ENCODE results near the gene LSG1. TPM values are rescaled to one million over a fixed set of nuclear protein-coding genes. Genes with fewer than 3 reads are reported as not detected.

LSG1 gene
- total RNA-seq, 1 experiment from 2014 or later, result 39.7 TPM

DNA sequence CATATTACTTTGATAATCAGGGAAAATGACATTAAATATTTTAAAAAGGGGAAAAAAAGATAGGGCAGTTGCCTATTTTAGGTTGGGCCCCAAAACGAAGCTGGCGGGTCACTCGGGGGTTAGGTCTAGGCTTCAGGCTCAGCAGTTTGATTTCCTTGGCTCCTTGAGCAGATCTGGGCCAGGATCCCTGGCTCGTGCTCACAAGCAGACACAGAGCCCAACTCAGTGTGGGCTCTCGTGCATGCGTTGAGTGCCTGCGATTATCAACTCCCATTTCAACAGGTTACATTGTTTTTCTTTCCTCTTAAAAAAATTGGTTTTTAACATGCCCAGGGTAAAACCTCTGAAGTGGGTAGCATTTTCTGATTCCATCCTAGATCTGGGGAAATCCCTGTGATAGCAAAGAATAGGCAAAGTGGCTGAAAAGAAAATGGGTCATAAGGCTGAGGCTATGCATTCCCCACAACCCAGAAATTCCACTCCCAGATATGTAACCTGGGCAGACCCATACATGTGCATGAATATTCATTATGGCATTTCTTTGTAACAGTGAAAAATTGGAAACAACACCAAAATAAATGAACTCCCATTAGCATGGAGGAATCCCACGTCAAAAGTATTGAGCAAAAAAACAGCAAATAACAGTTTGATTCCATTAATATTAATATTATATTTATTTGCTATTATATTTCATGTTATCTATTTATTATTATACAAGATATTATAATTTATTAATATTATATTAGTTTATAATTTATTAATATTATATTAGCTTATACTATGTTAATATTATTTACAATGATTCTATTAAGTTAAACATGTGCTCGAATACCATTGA lies 41.5 kb upstream of the LSG1 start (continued):
- TF ChIP-seq, protein P1, sequence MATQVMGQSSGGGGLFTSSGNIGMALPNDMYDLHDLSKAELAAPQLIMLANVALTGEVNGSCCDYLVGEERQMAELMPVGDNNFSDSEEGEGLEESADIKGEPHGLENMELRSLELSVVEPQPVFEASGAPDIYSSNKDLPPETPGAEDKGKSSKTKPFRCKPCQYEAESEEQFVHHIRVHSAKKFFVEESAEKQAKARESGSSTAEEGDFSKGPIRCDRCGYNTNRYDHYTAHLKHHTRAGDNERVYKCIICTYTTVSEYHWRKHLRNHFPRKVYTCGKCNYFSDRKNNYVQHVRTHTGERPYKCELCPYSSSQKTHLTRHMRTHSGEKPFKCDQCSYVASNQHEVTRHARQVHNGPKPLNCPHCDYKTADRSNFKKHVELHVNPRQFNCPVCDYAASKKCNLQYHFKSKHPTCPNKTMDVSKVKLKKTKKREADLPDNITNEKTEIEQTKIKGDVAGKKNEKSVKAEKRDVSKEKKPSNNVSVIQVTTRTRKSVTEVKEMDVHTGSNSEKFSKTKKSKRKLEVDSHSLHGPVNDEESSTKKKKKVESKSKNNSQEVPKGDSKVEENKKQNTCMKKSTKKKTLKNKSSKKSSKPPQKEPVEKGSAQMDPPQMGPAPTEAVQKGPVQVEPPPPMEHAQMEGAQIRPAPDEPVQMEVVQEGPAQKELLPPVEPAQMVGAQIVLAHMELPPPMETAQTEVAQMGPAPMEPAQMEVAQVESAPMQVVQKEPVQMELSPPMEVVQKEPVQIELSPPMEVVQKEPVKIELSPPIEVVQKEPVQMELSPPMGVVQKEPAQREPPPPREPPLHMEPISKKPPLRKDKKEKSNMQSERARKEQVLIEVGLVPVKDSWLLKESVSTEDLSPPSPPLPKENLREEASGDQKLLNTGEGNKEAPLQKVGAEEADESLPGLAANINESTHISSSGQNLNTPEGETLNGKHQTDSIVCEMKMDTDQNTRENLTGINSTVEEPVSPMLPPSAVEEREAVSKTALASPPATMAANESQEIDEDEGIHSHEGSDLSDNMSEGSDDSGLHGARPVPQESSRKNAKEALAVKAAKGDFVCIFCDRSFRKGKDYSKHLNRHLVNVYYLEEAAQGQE (IDR thresholded peaks at IDR 0.05; ENCODE audit: low read depth), result no peak
- TF ChIP-seq, protein P2, sequence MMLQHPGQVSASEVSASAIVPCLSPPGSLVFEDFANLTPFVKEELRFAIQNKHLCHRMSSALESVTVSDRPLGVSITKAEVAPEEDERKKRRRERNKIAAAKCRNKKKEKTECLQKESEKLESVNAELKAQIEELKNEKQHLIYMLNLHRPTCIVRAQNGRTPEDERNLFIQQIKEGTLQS (IDR thresholded peaks at IDR 0.05), result no peak
- TF ChIP-seq, protein P3, sequence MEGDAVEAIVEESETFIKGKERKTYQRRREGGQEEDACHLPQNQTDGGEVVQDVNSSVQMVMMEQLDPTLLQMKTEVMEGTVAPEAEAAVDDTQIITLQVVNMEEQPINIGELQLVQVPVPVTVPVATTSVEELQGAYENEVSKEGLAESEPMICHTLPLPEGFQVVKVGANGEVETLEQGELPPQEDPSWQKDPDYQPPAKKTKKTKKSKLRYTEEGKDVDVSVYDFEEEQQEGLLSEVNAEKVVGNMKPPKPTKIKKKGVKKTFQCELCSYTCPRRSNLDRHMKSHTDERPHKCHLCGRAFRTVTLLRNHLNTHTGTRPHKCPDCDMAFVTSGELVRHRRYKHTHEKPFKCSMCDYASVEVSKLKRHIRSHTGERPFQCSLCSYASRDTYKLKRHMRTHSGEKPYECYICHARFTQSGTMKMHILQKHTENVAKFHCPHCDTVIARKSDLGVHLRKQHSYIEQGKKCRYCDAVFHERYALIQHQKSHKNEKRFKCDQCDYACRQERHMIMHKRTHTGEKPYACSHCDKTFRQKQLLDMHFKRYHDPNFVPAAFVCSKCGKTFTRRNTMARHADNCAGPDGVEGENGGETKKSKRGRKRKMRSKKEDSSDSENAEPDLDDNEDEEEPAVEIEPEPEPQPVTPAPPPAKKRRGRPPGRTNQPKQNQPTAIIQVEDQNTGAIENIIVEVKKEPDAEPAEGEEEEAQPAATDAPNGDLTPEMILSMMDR (IDR thresholded peaks at IDR 0.05 in 2 of 3, conservative IDR thresholded peaks at IDR 0.05 in 1 of 3; ENCODE audit: borderline replicate concordance in 1 of 3, insufficient read depth in 1 of 3, low read depth in 2 of 3, low read length in 2 of 3), result no peak
- TF ChIP-seq ZNF274 (IDR thresholded peaks at IDR 0.05; ENCODE audit: low read depth, low read length) (no peak), POLR2AphosphoS5 (IDR thresholded peaks at IDR 0.05; ENCODE audit: low read depth, low read length) (no peak), TCF7L2 (IDR thresholded peaks at IDR 0.05; ENCODE audit: borderline replicate concordance, extremely low read depth, insufficient read depth, insufficient read length) (no peak)

All from HCT116 (cell line).